GM20431 (cell line): ENCODE data around the gene S1PR5.
"Not testable (repeated sequence)": the region's sequence is repeated elsewhere in the genome, so short reads cannot be mapped to it uniquely, and the experiment has no call there.

Experiments
- in situ Hi-C: fragments of 300-500 bp; cut with MseI, MboI; formaldehyde crosslinking; loops from one replicate; pipeline ENCODE4 v1.15.0; 2020; ENCODE audit warnings: low sequenced_read_pairs; ENCODE audit not compliant: unreplicated experiment

Gene S1PR5, protein sequence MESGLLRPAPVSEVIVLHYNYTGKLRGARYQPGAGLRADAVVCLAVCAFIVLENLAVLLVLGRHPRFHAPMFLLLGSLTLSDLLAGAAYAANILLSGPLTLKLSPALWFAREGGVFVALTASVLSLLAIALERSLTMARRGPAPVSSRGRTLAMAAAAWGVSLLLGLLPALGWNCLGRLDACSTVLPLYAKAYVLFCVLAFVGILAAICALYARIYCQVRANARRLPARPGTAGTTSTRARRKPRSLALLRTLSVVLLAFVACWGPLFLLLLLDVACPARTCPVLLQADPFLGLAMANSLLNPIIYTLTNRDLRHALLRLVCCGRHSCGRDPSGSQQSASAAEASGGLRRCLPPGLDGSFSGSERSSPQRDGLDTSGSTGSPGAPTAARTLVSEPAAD

GRCh38 chr19:10517361-10517759 lies at the start of gene S1PR5:
Gene S1PR5 (minus strand): TSS chr19:10517447. CDS start chr19:10515011, 2,436 bp downstream.
- in situ Hi-C loops = no loop called here

GRCh38 chr19:10566658-10567410 lies 49.6 kb upstream of the S1PR5 start:
- in situ Hi-C loops = no loop called here

DNA sequence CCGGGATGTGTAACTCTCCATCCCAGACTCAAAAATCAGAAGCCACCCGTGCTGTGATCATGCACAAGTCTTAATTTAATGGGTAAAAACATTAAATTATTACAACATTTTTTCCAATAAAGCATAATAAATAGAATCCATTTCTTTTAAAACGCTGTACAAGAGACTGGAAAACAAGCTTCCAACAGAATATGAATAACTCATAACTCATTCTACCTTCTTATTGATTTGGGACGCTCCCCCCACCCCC lies 49.1 kb upstream of the S1PR5 start:
- in situ Hi-C loops = no loop called here

- in situ Hi-C loops = no loop called here
These were observed 48.5 kb upstream of the S1PR5 start, which contains the start of gene KRI1 for GRCh38 chr19:10565567-10566407. Gene KRI1 (minus strand): TSS chr19:10566010. CDS start chr19:10565999, 11 bp downstream.

DNA sequence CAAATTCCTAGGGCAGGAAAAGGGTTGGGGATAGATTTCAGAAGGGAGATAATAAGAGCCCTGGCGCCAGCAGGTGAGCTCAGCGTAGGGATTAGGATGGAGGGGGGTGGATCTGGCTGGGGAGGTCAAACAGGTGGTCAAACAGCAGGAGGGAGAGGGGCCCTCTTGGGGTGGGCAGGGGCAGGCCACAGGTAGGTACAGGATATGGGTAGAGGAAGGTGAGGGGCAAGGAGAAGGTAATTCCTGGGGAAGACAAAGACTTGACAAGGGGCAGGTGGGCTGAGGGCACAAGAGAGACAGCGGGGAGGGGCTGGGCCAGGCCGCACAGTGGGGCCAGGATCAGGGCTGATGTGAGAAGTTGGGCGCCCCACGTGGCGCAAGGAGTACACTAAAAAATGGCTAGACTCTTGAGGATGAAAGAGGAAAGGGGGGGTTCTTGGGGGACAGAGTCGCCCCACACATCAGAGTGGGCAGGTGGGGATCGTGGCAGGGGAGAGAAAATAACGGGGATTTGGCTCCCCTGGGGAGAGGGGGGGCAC lies 47.9 kb upstream of the S1PR5 start:
- in situ Hi-C loops = no loop called here

- in situ Hi-C loops = no loop called here
These were observed 45.4 kb upstream of the S1PR5 start for GRCh38 chr19:10562609-10563008.

GRCh38 chr19:10560154-10560553 lies 42.9 kb upstream of the S1PR5 start:
- in situ Hi-C loops = no loop called here

DNA sequence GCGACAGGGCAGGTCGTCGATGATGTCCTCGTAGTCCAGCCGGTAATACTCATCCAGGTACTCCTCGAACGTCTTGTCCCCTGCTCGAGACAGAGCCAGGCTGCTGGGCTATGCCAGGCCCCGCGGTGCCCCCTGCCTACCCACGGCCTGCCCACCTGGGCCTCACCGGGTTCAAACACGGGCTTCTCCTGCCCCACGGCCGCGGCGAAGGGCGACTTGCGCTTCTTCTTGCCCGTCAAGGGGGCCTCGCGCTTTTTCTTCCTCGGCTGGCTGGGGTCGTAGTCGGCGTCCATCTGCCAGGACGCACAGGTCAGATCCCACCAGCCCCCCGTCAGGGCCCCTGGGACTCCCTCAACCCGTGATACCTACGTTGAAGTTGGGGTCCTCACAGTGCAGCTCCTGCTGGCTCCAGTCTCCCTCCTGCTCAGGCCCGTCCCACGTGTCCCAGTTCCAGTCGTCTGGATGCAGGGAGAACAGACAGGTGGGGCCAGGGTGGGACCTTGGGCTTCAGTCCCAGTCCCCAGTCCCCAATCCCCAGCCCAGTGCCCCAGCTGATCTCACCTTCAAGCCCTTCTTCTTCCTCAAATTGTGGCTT lies 40.5 kb upstream of the S1PR5 start:
- in situ Hi-C loops = no loop called here

GRCh38 chr19:10555610-10555973 lies 38.3 kb upstream of the S1PR5 start:
- in situ Hi-C loops = no loop called here

GRCh38 chr19:10554760-10555609 lies 37.7 kb upstream of the S1PR5 start:
- in situ Hi-C loops = no loop called here

- in situ Hi-C loops = no loop called here
These were observed 36.7 kb upstream of the S1PR5 start for GRCh38 chr19:10553943-10554381.

DNA sequence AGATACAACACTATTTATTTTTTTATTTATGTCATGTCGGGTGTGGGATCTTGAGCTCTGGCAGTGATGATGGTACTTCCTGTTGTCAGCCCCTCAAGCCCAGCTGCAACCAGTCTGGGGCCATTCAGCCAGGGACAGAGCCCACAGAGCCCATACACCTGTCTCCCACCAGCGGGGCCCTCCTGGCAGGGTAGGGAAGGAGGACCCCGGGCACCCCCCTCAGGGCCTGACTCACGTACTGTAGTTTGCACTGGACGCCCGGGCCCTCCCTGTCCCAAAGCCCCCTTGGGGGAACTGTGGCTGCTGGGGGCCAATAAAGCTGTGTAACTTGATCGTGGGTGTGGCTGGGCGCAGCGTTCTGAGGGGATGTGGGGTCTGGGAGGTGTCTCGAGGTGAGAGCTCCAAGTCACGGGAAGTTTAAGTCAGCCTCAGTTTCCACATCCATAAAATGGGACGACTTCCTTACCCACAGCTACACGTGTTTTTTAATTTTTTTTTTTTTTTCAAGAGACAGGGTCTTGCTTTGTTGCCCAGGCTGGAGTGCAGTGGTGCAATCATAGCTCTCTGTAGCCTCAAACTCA lies 35.9 kb upstream of the S1PR5 start:
- in situ Hi-C loops = no loop called here

GRCh38 chr19:10552510-10553053 lies 35.3 kb upstream of the S1PR5 start:
- in situ Hi-C loops = no loop called here

DNA sequence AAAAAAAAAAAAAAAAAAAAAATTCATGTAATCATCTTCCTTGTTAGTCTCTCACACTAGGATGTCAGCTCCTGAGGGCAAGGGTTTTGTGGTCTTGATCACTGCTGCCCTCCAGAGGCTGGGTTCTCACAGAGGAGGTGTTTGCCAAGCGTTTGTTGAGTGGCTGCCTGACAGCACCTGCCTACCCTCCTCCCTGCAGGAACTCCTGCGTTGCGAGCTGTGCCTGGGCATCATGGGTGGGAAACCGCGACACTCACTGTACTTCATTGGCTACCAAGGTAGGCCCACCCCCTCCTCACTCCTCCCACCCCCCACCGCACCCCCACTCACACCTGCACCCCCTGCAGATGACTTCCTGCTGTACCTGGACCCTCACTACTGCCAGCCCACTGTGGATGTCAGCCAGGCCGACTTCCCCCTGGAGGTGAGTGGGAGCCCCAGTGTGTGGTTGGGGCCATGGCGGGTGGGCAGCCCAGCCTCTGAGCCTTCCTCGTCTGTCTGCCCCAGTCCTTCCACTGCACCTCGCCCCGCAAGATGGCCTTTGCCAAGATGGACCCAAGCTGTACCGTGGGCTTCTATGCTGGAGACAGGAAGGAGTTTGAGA lies 34.6 kb upstream of the S1PR5 start:
- in situ Hi-C loops = no loop called here

GRCh38 chr19:10551006-10551405 lies 33.8 kb upstream of the S1PR5 start:
- in situ Hi-C loops = not testable (repeated sequence)

- in situ Hi-C loops = no loop called here
These were observed 33.1 kb upstream of the S1PR5 start for GRCh38 chr19:10550336-10550735.

DNA sequence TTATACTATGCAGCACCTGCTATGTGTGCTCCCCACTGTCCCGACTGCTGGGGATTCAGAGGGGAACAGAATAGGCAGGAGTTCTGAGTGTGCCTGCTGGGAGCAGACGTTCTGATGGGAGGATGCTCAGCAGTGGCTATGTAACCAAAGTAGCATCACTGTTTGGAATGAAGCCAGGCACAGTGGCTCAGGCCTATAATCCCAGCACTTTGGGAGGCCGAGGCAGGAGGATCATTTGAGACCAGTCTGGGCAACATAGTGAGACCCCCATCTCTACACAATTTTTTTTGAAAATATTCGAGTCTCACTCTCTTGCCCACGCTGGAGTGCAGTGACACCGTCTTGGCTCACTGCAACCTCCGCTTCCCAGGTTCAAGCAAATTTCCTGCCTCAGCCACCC lies 32.5 kb upstream of the S1PR5 start:
- in situ Hi-C loops = no loop called here

DNA sequence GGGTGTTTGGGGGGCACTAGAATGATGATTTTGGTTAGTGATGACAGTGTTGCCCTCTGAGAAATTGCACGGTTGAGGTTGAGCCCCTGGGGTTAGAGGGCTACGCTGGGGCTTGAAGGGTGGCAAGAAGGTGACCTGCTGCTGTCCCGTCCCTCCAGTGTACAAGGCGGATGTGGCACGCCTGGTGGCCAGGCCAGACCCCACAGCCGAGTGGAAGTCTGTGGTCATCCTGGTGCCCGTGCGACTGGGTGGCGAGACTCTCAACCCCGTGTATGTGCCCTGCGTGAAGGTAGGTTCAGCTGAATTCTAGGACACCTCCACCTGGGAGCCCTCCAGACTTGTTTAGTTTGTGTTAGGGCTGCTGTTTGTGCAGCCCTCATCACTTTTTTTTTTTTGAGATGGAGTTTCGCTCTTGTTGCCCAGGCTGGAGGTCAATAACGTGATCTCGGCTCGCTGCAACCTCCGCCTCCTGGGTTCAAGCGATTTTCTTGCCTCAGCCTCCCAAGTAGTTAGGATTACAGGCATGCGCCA lies 31.6 kb upstream of the S1PR5 start:
- in situ Hi-C loops = no loop called here
